PFSK-1 (cell line): Measurements from ENCODE around the gene PTPRH.

Experiments
- FOXP2 ChIP-seq: optimal IDR thresholded peaks from 2 replicates; pipeline ENCODE3; 2011; ENCODE audit warnings: borderline replicate concordance, control low read depth, inconsistent platforms; ENCODE audit not compliant: insufficient read depth; ENCODE audit errors: extremely low read length, extremely low read depth
- POLR2AphosphoS5 ChIP-seq: IDR thresholded peaks from 2 replicates; pipeline ENCODE4 v1.6.1; 2012; ENCODE audit warnings: low read depth, mild to moderate bottlenecking, control low read depth, low read length, moderate library complexity
- SIN3A ChIP-seq: IDR thresholded peaks from 2 replicates; pipeline ENCODE4 v1.6.1; 2012; ENCODE audit warnings: mild to moderate bottlenecking, low read length, moderate library complexity, borderline replicate concordance; ENCODE audit not compliant: insufficient read depth
- TAF1 ChIP-seq: IDR thresholded peaks from 2 replicates; pipeline ENCODE4 v1.6.1; 2012; ENCODE audit warnings: low read length, control low read depth, borderline replicate concordance; ENCODE audit not compliant: insufficient read depth
- TF ChIP-seq, protein P1 (sequence below), 2 experiments: IDR thresholded peaks; 2 replicates each; pipeline versions ENCODE4 v1.6.1 to v1.8.0; 2011 to 2012; ENCODE audit warnings: low read depth in 2 of 2, low read length in 2 of 2, control low read depth in 1 of 2, inconsistent platforms in 1 of 2, mild to moderate bottlenecking in 1 of 2, moderate library complexity in 1 of 2; ENCODE audit not compliant: insufficient read depth in 1 of 2

PTPRH gene

GRCh38 chr19:55256562-55257460 is 47.5 kb upstream of the PTPRH start:
- TF ChIP-seq FOXP2: no peak
- no peak for TF ChIP-seq TAF1
- no peak for TF ChIP-seq SIN3A
- no peak for TF ChIP-seq POLR2AphosphoS5
- TF ChIP-seq, protein P1, sequence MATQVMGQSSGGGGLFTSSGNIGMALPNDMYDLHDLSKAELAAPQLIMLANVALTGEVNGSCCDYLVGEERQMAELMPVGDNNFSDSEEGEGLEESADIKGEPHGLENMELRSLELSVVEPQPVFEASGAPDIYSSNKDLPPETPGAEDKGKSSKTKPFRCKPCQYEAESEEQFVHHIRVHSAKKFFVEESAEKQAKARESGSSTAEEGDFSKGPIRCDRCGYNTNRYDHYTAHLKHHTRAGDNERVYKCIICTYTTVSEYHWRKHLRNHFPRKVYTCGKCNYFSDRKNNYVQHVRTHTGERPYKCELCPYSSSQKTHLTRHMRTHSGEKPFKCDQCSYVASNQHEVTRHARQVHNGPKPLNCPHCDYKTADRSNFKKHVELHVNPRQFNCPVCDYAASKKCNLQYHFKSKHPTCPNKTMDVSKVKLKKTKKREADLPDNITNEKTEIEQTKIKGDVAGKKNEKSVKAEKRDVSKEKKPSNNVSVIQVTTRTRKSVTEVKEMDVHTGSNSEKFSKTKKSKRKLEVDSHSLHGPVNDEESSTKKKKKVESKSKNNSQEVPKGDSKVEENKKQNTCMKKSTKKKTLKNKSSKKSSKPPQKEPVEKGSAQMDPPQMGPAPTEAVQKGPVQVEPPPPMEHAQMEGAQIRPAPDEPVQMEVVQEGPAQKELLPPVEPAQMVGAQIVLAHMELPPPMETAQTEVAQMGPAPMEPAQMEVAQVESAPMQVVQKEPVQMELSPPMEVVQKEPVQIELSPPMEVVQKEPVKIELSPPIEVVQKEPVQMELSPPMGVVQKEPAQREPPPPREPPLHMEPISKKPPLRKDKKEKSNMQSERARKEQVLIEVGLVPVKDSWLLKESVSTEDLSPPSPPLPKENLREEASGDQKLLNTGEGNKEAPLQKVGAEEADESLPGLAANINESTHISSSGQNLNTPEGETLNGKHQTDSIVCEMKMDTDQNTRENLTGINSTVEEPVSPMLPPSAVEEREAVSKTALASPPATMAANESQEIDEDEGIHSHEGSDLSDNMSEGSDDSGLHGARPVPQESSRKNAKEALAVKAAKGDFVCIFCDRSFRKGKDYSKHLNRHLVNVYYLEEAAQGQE (IDR thresholded peaks at IDR 0.05; ENCODE audit: insufficient read depth in 1 of 2, low read depth in 2 of 2, low read length in 2 of 2): no peak

- TF ChIP-seq FOXP2 (no peak), SIN3A (no peak), POLR2AphosphoS5 (no peak), TAF1 (no peak)
- TF ChIP-seq, protein P1 (IDR thresholded peaks at IDR 0.05; ENCODE audit: insufficient read depth in 1 of 2, low read depth in 2 of 2, low read length in 2 of 2): no peak
Observed at GRCh38 chr19:55255618-55256423, 46.5 kb upstream of the PTPRH start.

DNA sequence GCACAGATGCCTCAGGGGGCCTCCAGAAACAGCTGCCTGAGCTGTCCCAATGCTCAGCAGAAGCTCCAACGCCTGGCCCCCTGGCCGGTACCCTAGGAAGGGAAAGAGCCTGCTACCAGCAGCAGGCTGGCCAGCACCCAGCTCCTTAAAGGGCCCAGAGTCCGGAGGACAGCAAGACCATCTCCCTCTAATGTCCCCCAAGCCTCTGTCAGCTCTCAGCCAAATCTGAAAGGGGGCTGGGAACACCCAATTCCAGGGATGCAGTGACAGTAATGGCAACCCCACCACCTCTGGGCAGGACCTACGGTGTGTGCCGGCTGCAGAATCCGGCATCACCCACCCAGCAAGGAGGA is 45.3 kb upstream of the PTPRH start:
- TF ChIP-seq POLR2AphosphoS5: no peak
- TF ChIP-seq, protein P1 (IDR thresholded peaks at IDR 0.05; ENCODE audit: insufficient read depth in 1 of 2, low read depth in 2 of 2, low read length in 2 of 2): no peak
- no peak for TF ChIP-seq SIN3A
- TF ChIP-seq TAF1: no peak
- TF ChIP-seq FOXP2: no peak

DNA sequence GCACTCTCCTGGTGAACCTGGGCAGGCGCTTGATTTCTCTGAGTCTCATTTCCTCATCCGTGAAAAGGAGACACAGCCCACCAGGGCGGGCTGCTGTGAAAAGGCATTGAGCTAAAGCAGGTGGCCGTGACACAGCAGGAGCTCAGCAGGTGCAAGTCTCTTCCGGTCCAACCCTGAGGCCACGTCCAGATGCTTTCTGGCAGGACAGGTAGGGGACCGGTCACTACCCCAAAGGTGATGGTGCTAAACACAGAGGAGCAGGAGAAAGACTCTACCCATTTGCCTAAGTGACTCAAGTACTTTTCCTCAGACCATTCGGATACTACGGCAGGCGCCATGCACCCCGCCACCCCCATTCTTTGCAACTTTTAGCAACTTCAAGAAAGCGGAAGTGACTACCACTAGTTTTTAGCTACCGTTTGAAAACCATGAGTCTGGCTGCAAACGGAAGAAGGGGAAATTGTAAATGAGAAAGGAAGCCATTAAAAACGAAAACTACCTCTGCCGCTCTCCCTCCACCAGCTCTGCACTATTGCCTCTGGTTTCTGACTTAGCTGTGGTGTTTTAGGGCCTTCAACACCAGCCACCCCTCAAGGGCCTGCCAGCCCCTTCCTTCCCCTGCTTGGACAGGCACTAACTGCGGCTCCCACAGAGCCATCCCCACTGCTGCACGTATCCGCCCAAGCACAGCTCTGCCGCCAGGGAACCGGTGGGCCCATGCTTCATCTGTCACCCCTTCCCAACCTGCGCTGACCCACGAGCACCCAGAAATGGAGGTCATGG is 44.7 kb upstream of the PTPRH start:
- no peak for TF ChIP-seq SIN3A
- TF ChIP-seq, protein P1 (IDR thresholded peaks at IDR 0.05; ENCODE audit: insufficient read depth in 1 of 2, low read depth in 2 of 2, low read length in 2 of 2): no peak
- no peak for TF ChIP-seq TAF1
- TF ChIP-seq POLR2AphosphoS5: no peak
- TF ChIP-seq FOXP2: no peak
